PC-3 (cell line): ENCODE results near the gene TBX6. TPM values are rescaled to one million over a fixed set of nuclear protein-coding genes. Genes with fewer than 3 reads are reported as not detected.

ENCODE experiments used
- ATAC-seq: fragments of 200-7000 bp; cut with Tn5 transposase; 2 replicates; pipeline ENCODE4 v1.9.1; 2020; ENCODE audit warnings: mild to moderate bottlenecking, moderate library complexity
- Bru-seq: library from RNA; stranded (reverse); fragments of 400-500 nt; gene quantifications from one replicate; lab custom pipeline; 2021; lab: Mats Ljungman, UMichigan
- BruChase-seq, 2 experiments: library from RNA; stranded (reverse); fragments of 400-500 nt; gene quantifications; one replicate each; lab custom pipeline; 2021; lab: Mats Ljungman, UMichigan
- BruUV-seq: library from RNA; stranded (reverse); fragments of 400-500 nt; replicated peaks from 2 replicates; lab custom pipeline; 2021; lab: Mats Ljungman, UMichigan
- CTCF ChIA-PET: fragments of 300-600 bp; sonication (Branson Sonifier 250); formaldehyde crosslinking; loops from one replicate; lab custom pipeline; 2022; ENCODE audit warnings: antibody characterized with exemption; lab: Charles Lee
- POLR2A ChIA-PET: fragments of 300-600 bp; sonication (Branson Sonifier 250); formaldehyde crosslinking; loops from one replicate; lab custom pipeline; 2022; ENCODE audit warnings: antibody characterized with exemption; ENCODE audit not compliant: unreplicated experiment; lab: Charles Lee
- DNase-seq: peaks from one replicate; pipeline ENCODE4 v3.0.0-alpha.2; 2015
- H2AFZ ChIP-seq: fragments of 300-600 bp; sonication (generic); 2 replicates; pipeline ENCODE4 v1.6.0; 2016; ENCODE audit warnings: antibody characterized with exemption, low read length
- H3F3A ChIP-seq: fragments of 300-600 bp; sonication (generic); one replicate; pipeline ENCODE4 v1.6.0; 2017; ENCODE audit warnings: antibody characterized with exemption, low read length, control low read depth, mild to moderate bottlenecking; ENCODE audit not compliant: unreplicated experiment
- H3K27ac ChIP-seq: fragments of 300-600 bp; sonication (generic); 2 replicates; pipeline ENCODE4 v1.5.1; 2016; ENCODE audit warnings: mild to moderate bottlenecking, low read length
- H3K27me3 ChIP-seq: fragments of 300-600 bp; sonication (generic); 2 replicates; pipeline ENCODE4 v1.6.1; 2016; ENCODE audit warnings: low read length, mixed read lengths
- H3K36me3 ChIP-seq: fragments of 300-600 bp; sonication (generic); 2 replicates; pipeline ENCODE4 v1.6.1; 2016; ENCODE audit warnings: low read depth, mixed run types, low read length, mixed read lengths
- H3K4me1 ChIP-seq: fragments of 300-600 bp; sonication (generic); 2 replicates; pipeline ENCODE4 v1.5.1; 2016; ENCODE audit warnings: low read length; ENCODE audit not compliant: insufficient read depth
- H3K4me2 ChIP-seq: fragments of 300-600 bp; sonication (generic); 2 replicates; pipeline ENCODE4 v1.6.0; 2016; ENCODE audit warnings: low read length
- H3K4me3 ChIP-seq: fragments of 300-600 bp; sonication (generic); 2 replicates; pipeline ENCODE4 v1.5.1; 2016; ENCODE audit warnings: mild to moderate bottlenecking, low read length, mixed read lengths
- H3K79me2 ChIP-seq: fragments of 300-600 bp; sonication (generic); 2 replicates; pipeline ENCODE4 v1.6.1; 2017; ENCODE audit warnings: low read length, mixed read lengths
- H3K9ac ChIP-seq: fragments of 300-600 bp; sonication (generic); 2 replicates; pipeline ENCODE4 v1.6.0; 2016; ENCODE audit warnings: mild to moderate bottlenecking, low read length
- H3K9me2 ChIP-seq: fragments of 300-600 bp; sonication (generic); replicated peaks from 2 replicates; pipeline ENCODE4 v1.6.1; 2016; ENCODE audit warnings: mixed run types, low read length, mixed read lengths
- H3K9me3 ChIP-seq: fragments of 300-600 bp; sonication (generic); 2 replicates; pipeline ENCODE4 v1.6.1; 2016; ENCODE audit warnings: low read length, mixed read lengths
- H4K20me1 ChIP-seq: fragments of 300-600 bp; sonication (generic); 2 replicates; pipeline ENCODE4 v1.6.1; 2016; ENCODE audit warnings: low read length, mixed read lengths
- CTCF ChIP-seq: fragments of 300-600 bp; sonication (generic); conservative IDR thresholded peaks from 2 replicates; pipeline ENCODE4 v1.5.1; 2017; ENCODE audit warnings: antibody characterized with exemption, low read depth, mild to moderate bottlenecking, low read length
- EZH2 ChIP-seq: fragments of 300-600 bp; sonication (generic); IDR thresholded peaks from one replicate; pipeline ENCODE4 v1.6.1; 2017; ENCODE audit warnings: antibody characterized with exemption, mild to moderate bottlenecking, low read length; ENCODE audit not compliant: unreplicated experiment
- EZH2phosphoT487 ChIP-seq: fragments of 300-600 bp; sonication (generic); IDR thresholded peaks from 2 replicates; pipeline ENCODE4 v1.6.1; 2018; ENCODE audit warnings: mild to moderate bottlenecking, antibody characterized with exemption, low read length, borderline replicate concordance
- intact Hi-C: fragments of 100-400 bp; cut with micrococcal nuclease; formaldehyde crosslinking; loops from 2 replicates; pipeline ENCODE4 v1.9.0; 2023
- long read RNA-seq: library from polyadenylated mRNA; unstranded; transcript quantifications from one replicate; pipeline ENCODE4 v2.0.0, GENCODE V29; 2021; ENCODE audit not compliant: unreplicated experiment
- total RNA-seq: library from RNA; depleted of rRNA; stranded (reverse); fragments of >200 nt; gene quantifications from 2 replicates; pipeline ENCODE4 v1.2.3, GENCODE V29; 2014; rRNA removed

Gene TBX6
- 0.86 and 1.1 TPM in 2 replicates for total RNA-seq
- Bru-seq, nascent RNA: percentile 39 among the genes with signal in this experiment
- BruChase-seq, experiment 1, labeled RNA remaining after a 6-hour chase: percentile 32 among the genes with signal in this experiment
- percentile 28 among the genes with signal in this experiment for BruChase-seq, experiment 2, labeled RNA remaining after a 2-hour chase
- long read RNA-seq, partial matches to known transcripts: 0 of 2 reads
- long read RNA-seq, other reads (novel, unspliced or antisense): 1 of 2 reads

GRCh38 chr16:30091474-30092372, at the start of gene TBX6:
Gene TBX6 (minus strand): TSS chr16:30091924. CDS start chr16:30091193, 731 bp downstream.
- no peaks in the 10 kb centered on the region for H3K36me3 ChIP-seq
- no peaks in the 10 kb centered on the region for H4K20me1 ChIP-seq
- no peaks in the 10 kb centered on the region for H3K9me2 ChIP-seq
- peak; percentile 87 for DNase-seq
- peaks cover 8% of the 10 kb centered on the region for H3F3A ChIP-seq
- peak within 1 kb of the TSS; percentile 94 for H2AFZ ChIP-seq
- H3K9me3 ChIP-seq: 0 out of 2 replicates have a peak, but pooled peaks cover under 1% of the 10 kb centered on the region
- H3K4me1 ChIP-seq: peaks cover 31% of the 10 kb centered on the region
- ChIA-PET CTCF (interaction anchor here (0.6 to 1.7 kb wide), 4 partner anchors 10 to 279 kb away, joined by 3 to 13 read pairs (median 4); no protein-coding TSS in a partner anchor), POLR2A (interaction anchor here (0.6 kb wide), 1 partner anchor 15 kb away, joined by 3 read pairs; no protein-coding TSS in a partner anchor)
- peak within 1 kb of the TSS; percentile 89 for H3K27ac ChIP-seq
- intact Hi-C loops: no loop called here
- peak within 1 kb of the TSS; percentile 98 for H3K4me2 ChIP-seq
- peak; percentile 81 for ATAC-seq
- BruUV-seq: no TSS peak
- peak within 1 kb of the TSS; percentile 67 for H3K9ac ChIP-seq
- TF ChIP-seq EZH2phosphoT487 (no peak), EZH2 (no peak), CTCF (peak; percentile 60)
- no peaks in the 10 kb centered on the region for H3K27me3 ChIP-seq
- H3K79me2 ChIP-seq: no peaks in the 10 kb centered on the region
- H3K4me3 ChIP-seq: peak within 1 kb of the TSS; percentile 78

GRCh38 chr16:30139583-30140481, 48.1 kb upstream of the TBX6 start:
- ChIA-PET POLR2A (no interaction called here), CTCF (no interaction called here)
- Histone ChIP-seq H3K9me2 (no peaks in the 10 kb centered on the region), H3K27me3 (no peaks in the 10 kb centered on the region), H3K79me2 (no peaks in the 10 kb centered on the region), H3K4me1 (no peaks in the 10 kb centered on the region), H3F3A (no peaks in the 10 kb centered on the region), H3K4me2 (no peak overlapping the region), H3K27ac (no peak overlapping the region), H3K36me3 (no peaks in the 10 kb centered on the region), H2AFZ (no peak overlapping the region), H3K4me3 (no peak overlapping the region), H4K20me1 (no peaks in the 10 kb centered on the region), H3K9ac (no peak overlapping the region), H3K9me3 (no peaks in the 10 kb centered on the region)
- ATAC-seq (no peak), DNase-seq (no peak)
- TF ChIP-seq CTCF: no peak
- TF ChIP-seq EZH2: no peak
- TF ChIP-seq EZH2phosphoT487: no peak
- no TSS peak for BruUV-seq
- intact Hi-C loops: no loop called here
